Keratinocyte (primary cell): ENCODE results near the gene ACBD4. TPM values are rescaled to one million over a fixed set of nuclear protein-coding genes. Genes with fewer than 3 reads are reported as not detected.

Experiments
- DNase-seq: peaks from one replicate; pipeline ENCODE4 v3.0.0-alpha.2; 2011; ENCODE audit warnings: low read depth, missing footprints, low spot score
- FAIRE-seq: peaks from 2 replicates; lab custom pipeline; 2011; peaks lifted over from hg19 to GRCh38; lab: Jason Lieb, UNC
- H2AFZ ChIP-seq: 2 replicates; pipeline ENCODE4 v1.6.0; 2012; ENCODE audit warnings: low read length, control low read depth, inconsistent platforms; ENCODE audit not compliant: control insufficient read depth
- H3K27ac ChIP-seq: 2 replicates; pipeline ENCODE4 v1.5.1; 2011; ENCODE audit warnings: low read length; ENCODE audit not compliant: control insufficient read depth, insufficient read depth
- H3K27me3 ChIP-seq: 3 replicates; pipeline ENCODE4 v1.6.0; 2011; ENCODE audit warnings: low read length; ENCODE audit not compliant: control insufficient read depth, insufficient read depth; ENCODE audit errors: extremely low read depth
- H3K36me3 ChIP-seq, 2 experiments: 2 replicates in 1 of 2; 3 replicates in 1 of 2; pipeline ENCODE4 v1.5.1; 2011; ENCODE audit warnings: low read length in 2 of 2, mild to moderate bottlenecking in 1 of 2; ENCODE audit not compliant: control insufficient read depth in 2 of 2, insufficient read depth in 2 of 2; ENCODE audit errors: extremely low read depth in 1 of 2
- H3K4me1 ChIP-seq: 3 replicates; pipeline ENCODE4 v1.5.1; 2011; ENCODE audit warnings: low read length; ENCODE audit not compliant: control insufficient read depth, insufficient read depth; ENCODE audit errors: extremely low read depth
- H3K4me2 ChIP-seq: 3 replicates; pipeline ENCODE4 v1.6.0; 2011; ENCODE audit warnings: low read depth, low read length; ENCODE audit not compliant: control insufficient read depth, insufficient read depth; ENCODE audit errors: extremely low read depth
- H3K4me3 ChIP-seq, 3 experiments: fragments of 200-600 bp in 1 of 3; sonication (generic) in 1 of 3; 2 replicates in 2 of 3; 3 replicates in 1 of 3; pipeline ENCODE4 v1.5.1; 2011 to 2016; ENCODE audit warnings: low read length in 3 of 3, mild to moderate bottlenecking in 3 of 3, control low read depth in 2 of 3, inconsistent platforms in 1 of 3, low read depth in 1 of 3, mixed read lengths in 1 of 3, mixed run types in 1 of 3, moderate library complexity in 1 of 3; ENCODE audit not compliant: control insufficient read depth in 2 of 3, insufficient read depth in 2 of 3; ENCODE audit errors: extremely low read depth in 1 of 3
- H3K79me2 ChIP-seq: 2 replicates; pipeline ENCODE4 v1.6.0; 2012; ENCODE audit warnings: low read length; ENCODE audit not compliant: control insufficient read depth, insufficient read depth
- H3K9ac ChIP-seq: 3 replicates; pipeline ENCODE4 v1.6.0; 2011; ENCODE audit warnings: low read length; ENCODE audit not compliant: control insufficient read depth, insufficient read depth; ENCODE audit errors: extremely low read depth
- H3K9me1 ChIP-seq: 3 replicates; pipeline ENCODE4 v1.6.0; 2011; ENCODE audit warnings: low read length; ENCODE audit not compliant: control insufficient read depth, insufficient read depth; ENCODE audit errors: extremely low read depth
- H3K9me3 ChIP-seq: 2 replicates; pipeline ENCODE4 v1.5.1; 2012; ENCODE audit warnings: low read depth, low read length; ENCODE audit not compliant: control insufficient read depth
- H4K20me1 ChIP-seq: 3 replicates; pipeline ENCODE4 v1.6.0; 2011; ENCODE audit warnings: low read length; ENCODE audit not compliant: control insufficient read depth, insufficient read depth; ENCODE audit errors: extremely low read depth
- EZH2 ChIP-seq: IDR thresholded peaks from one replicate; pipeline ENCODE4 v1.6.1; 2012; ENCODE audit warnings: inconsistent platforms, mild to moderate bottlenecking, low read length, moderate library complexity
- dilution Hi-C: fragments of 300-500 bp; cut with MboI; formaldehyde crosslinking; loops from one replicate; pipeline ENCODE4 v1.7.0; 2020; ENCODE audit warnings: low sequenced_read_pairs; ENCODE audit not compliant: extremely low pct_ligation_motif_present
- polyA plus RNA-seq, 5 experiments: library from polyadenylated mRNA; depleted of rRNA in 3 of 5; stranded (reverse) in 3 of 5; stranded (forward) in 1 of 5; unstranded in 1 of 5; fragments of >200 nt; gene quantifications; 1 replicate in 1 of 5; 2 replicates in 3 of 5; 3 replicates in 1 of 5; pipeline versions ENCODE4 v1.2.1 to v1.2.3, GENCODE V29; 2011 to 2012; ENCODE audit warnings: missing spikeins in 2 of 5, low read depth in 1 of 5, low replicate concordance in 1 of 5
- TF ChIP-seq, protein P1 (sequence below), 3 experiments: IDR thresholded peaks in 1 of 3; conservative IDR thresholded peaks in 1 of 3; optimal IDR thresholded peaks in 1 of 3; 2 replicates in 2 of 3; 3 replicates in 1 of 3; pipeline versions ENCODE3 to v1.5.1; 2011; ENCODE audit warnings: low read length in 3 of 3, mild to moderate bottlenecking in 3 of 3, moderate library complexity in 2 of 3, control low read depth in 1 of 3, inconsistent platforms in 1 of 3; ENCODE audit not compliant: insufficient read depth in 2 of 3; ENCODE audit errors: extremely low read depth in 1 of 3

ACBD4 gene
- polyA plus RNA-seq, 1 donor (not counting 4 experiments of a cell fraction or from before 2014, with no cell fraction given) = 2.6 TPM

DNA sequence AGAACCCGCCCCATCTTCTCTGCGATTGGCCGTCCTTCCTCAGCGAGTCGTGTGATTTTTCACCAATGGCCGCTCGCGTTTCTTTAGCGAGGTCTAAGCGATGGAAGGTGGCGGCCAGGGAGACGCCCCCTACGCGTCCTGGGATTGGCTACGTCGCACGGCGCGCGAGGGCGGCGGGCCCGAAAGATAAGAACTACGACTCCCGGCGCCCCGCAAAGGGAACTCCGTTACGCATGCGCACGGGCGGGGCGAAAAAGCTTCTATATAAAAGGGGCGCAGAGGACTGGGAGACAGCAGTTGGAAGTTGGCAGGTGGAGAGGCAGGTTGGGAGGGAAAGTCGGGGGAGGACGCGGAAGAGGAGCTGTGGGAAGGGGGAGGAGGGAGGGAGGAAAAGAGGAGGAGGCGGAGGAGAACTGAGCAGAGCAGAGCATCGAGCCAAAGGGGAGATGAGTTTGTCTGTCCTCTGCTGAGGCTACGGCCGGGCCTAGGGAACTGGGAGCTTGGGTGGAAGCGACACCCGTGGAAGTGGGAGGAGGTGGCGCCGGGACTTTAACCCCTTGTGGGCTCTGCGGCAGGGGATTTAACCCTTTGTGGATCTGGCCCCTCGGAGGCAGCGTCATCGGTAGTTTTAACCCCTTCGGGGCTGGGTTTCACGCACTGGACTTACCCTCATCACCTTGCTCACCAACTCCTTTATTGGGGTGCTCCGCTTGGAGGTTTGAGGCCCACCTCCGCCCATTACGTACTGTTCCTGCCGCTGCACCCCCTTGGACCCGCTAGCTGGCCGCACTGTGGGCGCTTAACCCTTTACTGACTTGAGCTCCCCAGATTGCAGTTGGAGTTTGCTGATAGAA lies 12.9 kb downstream of the ACBD4 start, which contains the start of gene HEXIM1:
HEXIM1 (plus strand) TSS at position 293 of the 854 bp plus-strand sequence. CDS start 716 bp downstream, outside the sequence.
- peaks cover 40% of the 10 kb centered on the region for H3K4me1 ChIP-seq
- H3K27me3 ChIP-seq = no peaks in the 10 kb centered on the region
- H3K27ac ChIP-seq = peak within 1 kb of the TSS; percentile 99
- H3K79me2 ChIP-seq = peaks cover 35% of the 10 kb centered on the region
- H3K4me2 ChIP-seq = peak within 1 kb of the TSS; percentile 90
- peak within 1 kb of the TSS; percentile 70 to 97 (median 92) for H3K4me3 ChIP-seq
- no peaks in the 10 kb centered on the region for H3K9me1 ChIP-seq
- H4K20me1 ChIP-seq = peaks cover 10% of the 10 kb centered on the region
- dilution Hi-C loops = no loop called here
- peak within 1 kb of the TSS; percentile 94 for H3K9ac ChIP-seq
- no peaks in the 10 kb centered on the region for H3K9me3 ChIP-seq
- TF ChIP-seq EZH2 = no peak
- TF ChIP-seq, protein P1, sequence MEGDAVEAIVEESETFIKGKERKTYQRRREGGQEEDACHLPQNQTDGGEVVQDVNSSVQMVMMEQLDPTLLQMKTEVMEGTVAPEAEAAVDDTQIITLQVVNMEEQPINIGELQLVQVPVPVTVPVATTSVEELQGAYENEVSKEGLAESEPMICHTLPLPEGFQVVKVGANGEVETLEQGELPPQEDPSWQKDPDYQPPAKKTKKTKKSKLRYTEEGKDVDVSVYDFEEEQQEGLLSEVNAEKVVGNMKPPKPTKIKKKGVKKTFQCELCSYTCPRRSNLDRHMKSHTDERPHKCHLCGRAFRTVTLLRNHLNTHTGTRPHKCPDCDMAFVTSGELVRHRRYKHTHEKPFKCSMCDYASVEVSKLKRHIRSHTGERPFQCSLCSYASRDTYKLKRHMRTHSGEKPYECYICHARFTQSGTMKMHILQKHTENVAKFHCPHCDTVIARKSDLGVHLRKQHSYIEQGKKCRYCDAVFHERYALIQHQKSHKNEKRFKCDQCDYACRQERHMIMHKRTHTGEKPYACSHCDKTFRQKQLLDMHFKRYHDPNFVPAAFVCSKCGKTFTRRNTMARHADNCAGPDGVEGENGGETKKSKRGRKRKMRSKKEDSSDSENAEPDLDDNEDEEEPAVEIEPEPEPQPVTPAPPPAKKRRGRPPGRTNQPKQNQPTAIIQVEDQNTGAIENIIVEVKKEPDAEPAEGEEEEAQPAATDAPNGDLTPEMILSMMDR (optimal IDR thresholded peaks at IDR 0.05 in 1 of 3, IDR thresholded peaks at IDR 0.05 in 1 of 3, conservative IDR thresholded peaks at IDR 0.05 in 1 of 3; ENCODE audit: extremely low read depth in 1 of 3, insufficient read depth in 2 of 3, low read length in 3 of 3) = peak in 1 of 3 experiments; percentile 13
- FAIRE-seq = peak; percentile 26
- peak within 1 kb of the TSS; percentile 94 for H2AFZ ChIP-seq
- no peaks in the 10 kb centered on the region for H3K36me3 ChIP-seq
- DNase-seq = peak; percentile 97

DNA sequence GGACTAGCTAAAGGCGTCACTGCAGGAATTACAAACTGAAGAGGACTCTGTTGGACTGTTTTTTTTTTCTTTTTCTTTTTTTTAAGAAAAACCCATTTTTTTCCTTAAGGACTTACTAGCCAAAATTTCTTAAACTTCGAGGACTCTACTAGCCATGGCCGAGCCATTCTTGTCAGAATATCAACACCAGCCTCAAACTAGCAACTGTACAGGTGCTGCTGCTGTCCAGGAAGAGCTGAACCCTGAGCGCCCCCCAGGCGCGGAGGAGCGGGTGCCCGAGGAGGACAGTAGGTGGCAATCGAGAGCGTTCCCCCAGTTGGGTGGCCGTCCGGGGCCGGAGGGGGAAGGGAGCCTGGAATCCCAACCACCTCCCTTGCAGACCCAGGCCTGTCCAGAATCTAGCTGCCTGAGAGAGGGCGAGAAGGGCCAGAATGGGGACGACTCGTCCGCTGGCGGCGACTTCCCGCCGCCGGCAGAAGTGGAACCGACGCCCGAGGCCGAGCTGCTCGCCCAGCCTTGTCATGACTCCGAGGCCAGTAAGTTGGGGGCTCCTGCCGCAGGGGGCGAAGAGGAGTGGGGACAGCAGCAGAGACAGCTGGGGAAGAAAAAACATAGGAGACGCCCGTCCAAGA lies 13.7 kb downstream of the ACBD4 start:
- DNase-seq (no peak), FAIRE-seq (no peak)
- TF ChIP-seq, protein P1 (optimal IDR thresholded peaks at IDR 0.05 in 1 of 3, IDR thresholded peaks at IDR 0.05 in 1 of 3, conservative IDR thresholded peaks at IDR 0.05 in 1 of 3; ENCODE audit: extremely low read depth in 1 of 3, insufficient read depth in 2 of 3, low read length in 3 of 3) = peak; percentile 82 to 92 (median 91)
- no peak for TF ChIP-seq EZH2
- no peaks in the 10 kb centered on the region for H3K9me1 ChIP-seq
- peak overlapping the region; percentile 70 to 94 (median 92) for H3K4me3 ChIP-seq
- H3K9me3 ChIP-seq = no peaks in the 10 kb centered on the region
- H2AFZ ChIP-seq = no peak overlapping the region
- no peaks in the 10 kb centered on the region for H3K36me3 ChIP-seq
- H3K27ac ChIP-seq = peak overlapping the region; percentile 82
- H4K20me1 ChIP-seq = peaks cover 10% of the 10 kb centered on the region
- peak overlapping the region; percentile 94 for H3K9ac ChIP-seq
- peak overlapping the region; percentile 90 for H3K4me2 ChIP-seq
- peaks cover 34% of the 10 kb centered on the region for H3K4me1 ChIP-seq
- H3K27me3 ChIP-seq = no peaks in the 10 kb centered on the region
- H3K79me2 ChIP-seq = peaks cover 35% of the 10 kb centered on the region
- dilution Hi-C loops = no loop called here
